ENCODE measurements around the gene LIN54.
"Not testable (repeated sequence)": the region's sequence is repeated elsewhere in the genome, so short reads cannot be mapped to it uniquely, and the experiment has no call there.

Gene LIN54

DNA sequence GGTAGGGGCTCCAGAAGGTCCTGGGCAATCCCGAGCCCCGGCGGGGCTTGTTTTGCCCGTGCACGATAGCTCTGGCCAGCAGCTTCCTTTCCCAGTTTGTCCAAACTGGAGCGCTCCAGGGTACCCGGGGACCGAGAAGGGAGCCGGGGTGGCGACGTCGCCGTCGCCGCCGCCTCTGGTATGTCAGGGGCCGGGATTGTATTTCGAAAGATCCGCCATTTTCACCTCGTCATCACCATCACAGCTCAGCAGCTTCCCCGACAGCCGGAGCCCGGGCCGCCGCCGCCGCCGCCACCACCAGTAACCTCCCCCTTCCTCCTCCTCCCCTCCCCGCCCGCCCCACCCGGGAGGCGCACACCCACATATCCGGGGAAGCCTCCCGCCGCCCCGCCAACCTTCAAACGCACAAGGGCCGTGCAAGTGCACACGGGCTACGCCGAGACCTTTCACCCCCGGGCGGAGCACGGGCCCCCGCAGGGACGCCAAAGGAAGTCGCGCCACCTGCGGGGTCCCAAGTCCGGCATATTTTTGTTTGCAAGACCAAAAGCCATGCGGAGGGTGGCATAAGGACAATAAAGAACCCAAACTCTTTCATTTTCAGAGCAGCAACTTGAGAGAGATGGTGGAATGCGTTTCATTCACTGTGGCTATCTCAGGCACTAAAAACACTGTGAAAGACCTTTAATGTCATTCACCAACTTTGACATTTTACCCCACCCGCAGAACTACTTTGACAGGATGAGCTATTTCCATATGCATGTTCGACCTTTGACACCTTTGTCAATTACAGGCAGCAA lies at the start of gene LIN54:
TSS of gene LIN54 (minus strand) at position 302 of the 797 bp plus-strand sequence. CDS start 25,979 bp downstream, outside the sequence.
- Histone ChIP-seq H2AFZ (ENCODE audit: low read length) (peak within 1 kb of the TSS; percentile 83), H3K9me3 (replicated peaks; ENCODE audit: insufficient read depth, low read length) (no peaks in the 10 kb centered on the region), H3K9ac (ENCODE audit: low read length) (peak within 1 kb of the TSS; percentile 88), H3K9me2 (replicated peaks; ENCODE audit: insufficient read depth, low read length) (no peaks in the 10 kb centered on the region), H3K4me2 (ENCODE audit: low read depth, low read length) (peak within 1 kb of the TSS; percentile 95), H3K4me1 (ENCODE audit: low read length) (peaks cover 15% of the 10 kb centered on the region; the same call in 1 of the 2 replicates), H3K27ac (ENCODE audit: low read length) (peak within 1 kb of the TSS; percentile 79; the same call in 1 of the 2 replicates), H3F3A (ENCODE audit: insufficient read depth, low read length) (peaks cover 26% of the 10 kb centered on the region), H3K4me3 (ENCODE audit: low read length) (peak within 1 kb of the TSS; percentile 88), H3K36me3 (replicated peaks; ENCODE audit: insufficient read depth, low read length) (no peaks in the 10 kb centered on the region), H4K20me1 (ENCODE audit: insufficient read depth, low read length) (no peaks in the 10 kb centered on the region), H3K27me3 (replicated peaks; ENCODE audit: insufficient read depth, low read length) (no peaks in the 10 kb centered on the region), H3K79me2 (ENCODE audit: low read length) (peaks cover 67% of the 10 kb centered on the region)
- TF ChIP-seq CTCF (IDR thresholded peaks at IDR 0.05; ENCODE audit: low read length) (no peak), EZH2phosphoT487 (IDR thresholded peaks at IDR 0.05; ENCODE audit: low read length) (no peak), EZH2 (optimal IDR thresholded peaks at IDR 0.05; ENCODE audit: low read depth, low read length) (no peak)
- peak; percentile 78 for DNase-seq

DNA sequence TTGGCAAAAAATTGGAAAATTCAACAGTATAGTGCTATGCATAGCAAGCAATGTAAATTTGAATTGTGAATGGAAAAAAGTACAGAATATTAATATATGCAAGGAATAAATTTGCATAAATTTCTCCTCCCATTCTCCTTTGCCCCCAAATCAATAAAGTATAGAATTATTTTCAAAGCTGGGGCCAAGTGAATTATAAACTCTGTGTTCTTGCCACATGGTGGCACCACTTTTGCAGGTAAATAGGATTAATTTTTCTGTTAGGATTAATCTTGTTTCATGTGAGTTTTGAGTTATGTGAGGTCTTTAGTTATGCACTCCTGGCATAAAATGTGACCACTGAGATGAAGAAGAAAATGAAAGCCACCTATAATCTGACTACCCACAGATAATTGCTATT lies 44.3 kb upstream of the LIN54 start:
- no peak overlapping the region for H3K4me3 ChIP-seq (ENCODE audit: low read length)
- H3K4me2 ChIP-seq (ENCODE audit: low read depth, low read length): no peak overlapping the region
- H2AFZ ChIP-seq (ENCODE audit: low read length): no peak overlapping the region
- H4K20me1 ChIP-seq (ENCODE audit: insufficient read depth, low read length): no peaks in the 10 kb centered on the region
- no peaks in the 10 kb centered on the region for H3K36me3 ChIP-seq (replicated peaks; ENCODE audit: insufficient read depth, low read length)
- H3K9ac ChIP-seq (ENCODE audit: low read length): no peak overlapping the region
- TF ChIP-seq CTCF (IDR thresholded peaks at IDR 0.05; ENCODE audit: low read length): peak; percentile 45
- no peak for TF ChIP-seq EZH2 (optimal IDR thresholded peaks at IDR 0.05; ENCODE audit: low read depth, low read length)
- TF ChIP-seq EZH2phosphoT487 (IDR thresholded peaks at IDR 0.05; ENCODE audit: low read length): no peak
- DNase-seq: peak; percentile 50
- H3F3A ChIP-seq (ENCODE audit: insufficient read depth, low read length): no peaks in the 10 kb centered on the region
- H3K4me1 ChIP-seq (ENCODE audit: low read length): no peaks in the 10 kb centered on the region
- H3K9me3 ChIP-seq (replicated peaks; ENCODE audit: insufficient read depth, low read length): no peaks in the 10 kb centered on the region
- H3K9me2 ChIP-seq (replicated peaks; ENCODE audit: insufficient read depth, low read length): no peaks in the 10 kb centered on the region
- H3K27me3 ChIP-seq (replicated peaks; ENCODE audit: insufficient read depth, low read length): no peaks in the 10 kb centered on the region
- no peak overlapping the region for H3K27ac ChIP-seq (ENCODE audit: low read length)
- no peaks in the 10 kb centered on the region for H3K79me2 ChIP-seq (ENCODE audit: low read length)

DNA sequence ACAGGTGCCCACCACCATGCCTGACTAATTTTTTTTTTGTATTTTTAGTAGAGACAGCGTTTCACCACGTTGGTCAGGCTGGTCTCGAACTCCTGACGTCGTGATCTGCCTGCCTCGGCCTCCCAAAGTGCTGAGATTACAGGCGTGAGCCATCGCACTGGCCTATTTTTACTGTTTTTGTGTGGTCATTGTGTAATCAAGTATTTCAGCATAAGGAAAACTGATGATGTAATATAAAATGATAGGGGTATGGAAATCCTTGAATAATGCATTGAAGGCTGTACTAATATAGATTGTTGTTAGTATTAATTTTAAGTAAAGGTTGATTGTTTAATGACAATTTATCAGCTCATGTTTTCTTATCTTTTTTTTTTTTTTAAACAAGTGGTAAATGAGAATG lies 38.2 kb upstream of the LIN54 start:
- not testable (repeated sequence) for H3K36me3 ChIP-seq (replicated peaks; ENCODE audit: insufficient read depth, low read length); DNase-seq; H3F3A ChIP-seq (ENCODE audit: insufficient read depth, low read length); H3K4me3 ChIP-seq (ENCODE audit: low read length); H3K9ac ChIP-seq (ENCODE audit: low read length); H3K9me3 ChIP-seq (replicated peaks; ENCODE audit: insufficient read depth, low read length); H3K27me3 ChIP-seq (replicated peaks; ENCODE audit: insufficient read depth, low read length); H2AFZ ChIP-seq (ENCODE audit: low read length); H3K79me2 ChIP-seq (ENCODE audit: low read length); H3K4me1 ChIP-seq (ENCODE audit: low read length); H3K27ac ChIP-seq (ENCODE audit: low read length); H3K9me2 ChIP-seq (replicated peaks; ENCODE audit: insufficient read depth, low read length); H3K4me2 ChIP-seq (ENCODE audit: low read depth, low read length); H4K20me1 ChIP-seq (ENCODE audit: insufficient read depth, low read length)
